Cardiac septum (tissue), 1 donor: ENCODE measurements around the gene BATF2. TPM values are rescaled to one million over a fixed set of nuclear protein-coding genes. Genes with fewer than 3 reads are reported as not detected.

Source experiments
- DNase-seq: peaks from one replicate; pipeline ENCODE4 v3.0.0-alpha.2; 2020; ENCODE audit warnings: low spot score
- intact Hi-C: fragments of 100-400 bp; cut with DNase I; formaldehyde crosslinking; loops from one replicate; pipeline ENCODE4 v1.14.0; 2022
- microRNA-seq: library from miRNA; unstranded; fragments of <30 nt; microRNA quantifications from one replicate; pipeline ENCODE4 v1.2.0, GENCODE V29; 2020
- total RNA-seq: library from RNA; stranded (reverse); fragmentation: NEBNext Ultra II Directional; extraction: Animal tissue kit (Norgen Biotek cat#: 25700); gene quantifications from one replicate; pipeline ENCODE4 v1.2.1, GENCODE V29; 2021
- donor health status: DM: no; HTN: no; CAD: no.

Gene BATF2
- total RNA-seq, 1 donor from 2014 or later: 0.70 TPM

- intact Hi-C loops: no loop called here
Observed at GRCh38 chr11:64974124-64974523, 22.6 kb downstream of the BATF2 start.

GRCh38 chr11:64971421-64972233 lies 25.1 kb downstream of the BATF2 start, which contains the start of gene MAJIN:
MAJIN (minus strand) TSS chr11:64972108; CDS start chr11:64959405, 12,703 bp downstream.
- intact Hi-C loops: no loop called here
- peak; percentile 94 for DNase-seq

More at GRCh38 chr11:64974124-64974523, 22.6 kb downstream of the BATF2 start:
- DNase-seq: no peak

- intact Hi-C loops: no loop called here
- DNase-seq: no peak
Observed at GRCh38 chr11:64970731-64971151, 26.0 kb downstream of the BATF2 start.

GRCh38 chr11:64969209-64969608 lies 27.6 kb downstream of the BATF2 start:
- intact Hi-C loops: no loop called here
- DNase-seq: no peak

GRCh38 chr11:64967375-64967774 lies 29.4 kb downstream of the BATF2 start:
- intact Hi-C loops: no loop called here
- DNase-seq: no peak

GRCh38 chr11:64963072-64963631 lies 33.6 kb downstream of the BATF2 start:
- intact Hi-C loops: no loop called here
- DNase-seq: no peak

GRCh38 chr11:64960719-64961118 lies 36.1 kb downstream of the BATF2 start:
- intact Hi-C loops: no loop called here
- no peak for DNase-seq

GRCh38 chr11:64959498-64959897 lies 37.3 kb downstream of the BATF2 start:
- no peak for DNase-seq
- intact Hi-C loops: no loop called here

GRCh38 chr11:64954201-64954600 lies 42.6 kb downstream of the BATF2 start:
- intact Hi-C loops: no loop called here
- DNase-seq: no peak

GRCh38 chr11:64951529-64951928 lies 45.2 kb downstream of the BATF2 start:
- no peak for DNase-seq
- intact Hi-C loops: no loop called here

GRCh38 chr11:64947208-64947814 lies 49.5 kb downstream of the BATF2 start:
- DNase-seq: no peak
- intact Hi-C loops: no loop called here

Small RNA genes within 50 kb of the gene (microRNA-seq; reads per million reads assigned to microRNA genes)
- gene MIR6879: not detected

Other genes with a start within 250 kb of the BATF2 start
- 42.5 TPM for gene PYGM, start 237.0 kb downstream of the BATF2 start, total RNA-seq
- gene SF1, start 218.4 kb downstream of the BATF2 start, total RNA-seq: 175 TPM
- gene MAP4K2, start 193.8 kb downstream of the BATF2 start, total RNA-seq: 6.7 TPM
- gene MEN1, start 186.4 kb downstream of the BATF2 start, total RNA-seq: 8.6 TPM
- 1.2 TPM for gene CDC42BPG, start 152.3 kb downstream of the BATF2 start, total RNA-seq
- 50.9 TPM for gene EHD1, start 118.3 kb downstream of the BATF2 start, total RNA-seq
- gene ATG2A, start 79.8 kb downstream of the BATF2 start, total RNA-seq: 14.6 TPM
- gene PPP2R5B, start 72.3 kb downstream of the BATF2 start, total RNA-seq: 24.9 TPM
- gene GPHA2, start 61.1 kb downstream of the BATF2 start, total RNA-seq: not detected
- not detected for gene MAJIN, start 24.9 kb downstream of the BATF2 start, total RNA-seq
- gene ARL2, start 17.2 kb upstream of the BATF2 start, total RNA-seq: 120 TPM
- gene SNX15, start 30.5 kb upstream of the BATF2 start, total RNA-seq: 17.0 TPM
- gene SAC3D1, start 44.2 kb upstream of the BATF2 start, total RNA-seq: 5.0 TPM
- gene NAALADL1, start 61.6 kb upstream of the BATF2 start, total RNA-seq: 3.5 TPM
- gene CDCA5, start 87.1 kb upstream of the BATF2 start, total RNA-seq: 1.5 TPM
- gene ZFPL1, start 87.3 kb upstream of the BATF2 start, total RNA-seq: 23.5 TPM
- 87.1 TPM for gene VPS51, start 99.2 kb upstream of the BATF2 start, total RNA-seq
- gene TM7SF2, start 114.9 kb upstream of the BATF2 start, total RNA-seq: 50.1 TPM
- 5.5 TPM for gene ZNHIT2, start 120.7 kb upstream of the BATF2 start, total RNA-seq
- 511 TPM for gene FAU, start 125.2 kb upstream of the BATF2 start, total RNA-seq
- 28.5 TPM for gene MRPL49, start 125.3 kb upstream of the BATF2 start, total RNA-seq
- 25.2 TPM for gene SYVN1, start 137.5 kb upstream of the BATF2 start, total RNA-seq
- not detected for gene SPDYC, start 173.3 kb upstream of the BATF2 start, total RNA-seq
- 89.6 TPM for gene CAPN1, start 185.0 kb upstream of the BATF2 start, total RNA-seq